GM18498 (cell line): Measurements from ENCODE around the gene DIPK1C.
"Not testable (repeated sequence)": the region's sequence is repeated elsewhere in the genome, so short reads cannot be mapped to it uniquely, and the experiment has no call there.

Experiments used
- ATAC-seq: cut with Tn5 transposase; IDR thresholded peaks from one replicate; pipeline ENCODE4 v1.9.1; 2021; ENCODE audit warnings: mild to moderate bottlenecking, moderate library complexity; ENCODE audit not compliant: unreplicated experiment

DIPK1C gene

DNA sequence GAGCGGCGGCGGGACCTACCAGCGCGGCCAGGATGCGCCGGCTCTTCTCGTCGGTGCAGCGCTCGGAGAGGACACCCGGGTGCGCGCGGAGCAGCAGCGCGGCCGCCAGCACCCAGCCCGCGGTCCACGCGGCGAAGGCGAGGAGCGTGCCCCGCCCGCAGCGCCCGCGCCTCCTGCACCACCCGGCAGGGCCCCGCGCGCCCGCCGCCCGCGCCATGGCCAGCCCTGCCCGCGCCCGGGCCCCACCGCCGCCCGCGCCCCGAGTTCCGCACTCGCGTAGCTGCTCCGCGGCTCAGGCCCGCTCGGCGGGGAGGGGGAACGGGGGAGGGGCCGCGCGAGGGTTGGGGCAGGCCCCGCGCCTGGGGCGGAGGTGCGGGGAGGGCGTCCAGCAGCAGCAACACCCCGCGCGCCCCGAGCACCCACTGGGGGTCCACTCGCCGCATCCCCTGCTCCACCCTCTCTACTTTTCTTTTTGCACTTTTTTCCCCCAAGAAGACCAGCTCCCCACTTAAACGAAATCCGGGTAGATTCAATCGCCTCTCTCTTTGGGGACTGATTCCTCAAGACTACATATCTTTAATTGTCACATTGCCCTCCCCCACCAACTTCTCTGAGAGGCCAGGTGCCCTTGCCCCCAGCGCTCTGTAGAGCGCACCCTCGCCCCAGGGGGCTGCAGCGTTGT, at the start of gene DIPK1C:
Gene DIPK1C (minus strand): TSS at position 266 of the 682 bp plus-strand sequence. CDS start 49 bp downstream, at position 217.
- ATAC-seq, result no peak

DNA sequence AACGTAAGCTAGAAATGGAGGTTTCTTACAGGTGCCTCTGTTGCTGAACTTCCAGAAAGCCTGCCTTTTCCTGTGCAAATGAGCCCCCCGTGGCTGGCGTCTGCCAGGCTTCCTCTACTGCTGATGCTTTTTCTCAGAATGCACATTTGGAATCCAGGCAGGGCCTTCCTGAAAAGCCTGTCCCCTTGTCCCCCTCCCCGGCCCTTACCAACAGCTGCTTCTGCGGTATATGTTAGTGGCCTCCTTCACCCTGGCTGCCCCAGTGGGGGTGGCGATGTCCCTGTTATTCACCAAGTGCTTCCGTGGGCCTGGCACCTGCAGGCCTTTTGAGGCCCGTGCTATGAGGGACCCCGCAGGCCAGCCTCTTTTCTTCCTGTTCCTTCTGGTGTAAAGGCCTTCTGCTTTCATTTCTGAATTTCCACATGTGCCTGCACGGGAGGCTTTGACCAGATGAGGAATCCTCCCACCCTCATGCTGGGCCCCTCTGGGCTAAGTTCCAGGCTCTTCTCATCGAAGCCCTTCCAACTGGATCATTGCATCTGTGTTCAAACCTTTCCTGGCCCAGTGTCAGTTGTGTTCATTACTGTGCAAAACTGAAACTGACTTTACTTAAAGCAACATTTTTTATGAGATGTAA, 49.5 kb upstream of the DIPK1C start:
- ATAC-seq, result no peak

DNA sequence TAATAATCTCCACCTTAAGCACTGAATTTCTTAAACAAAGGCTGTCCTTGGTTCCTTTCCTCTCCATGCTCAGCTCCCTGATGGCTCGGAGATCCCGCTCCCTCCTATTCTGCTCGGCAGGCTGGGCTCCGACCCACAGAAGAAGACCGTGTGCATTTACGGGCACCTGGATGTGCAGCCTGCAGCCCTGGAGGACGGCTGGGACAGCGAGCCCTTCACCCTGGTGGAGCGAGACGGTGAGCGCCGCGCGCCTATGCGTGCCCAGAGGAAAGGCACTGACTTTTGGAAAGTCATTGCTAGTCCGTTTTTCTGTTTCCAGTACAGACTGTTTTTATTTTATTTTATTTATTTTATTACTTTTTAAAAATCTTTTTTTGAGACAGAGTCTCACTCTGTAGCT, 48.7 kb upstream of the DIPK1C start:
- no peak for ATAC-seq

DNA sequence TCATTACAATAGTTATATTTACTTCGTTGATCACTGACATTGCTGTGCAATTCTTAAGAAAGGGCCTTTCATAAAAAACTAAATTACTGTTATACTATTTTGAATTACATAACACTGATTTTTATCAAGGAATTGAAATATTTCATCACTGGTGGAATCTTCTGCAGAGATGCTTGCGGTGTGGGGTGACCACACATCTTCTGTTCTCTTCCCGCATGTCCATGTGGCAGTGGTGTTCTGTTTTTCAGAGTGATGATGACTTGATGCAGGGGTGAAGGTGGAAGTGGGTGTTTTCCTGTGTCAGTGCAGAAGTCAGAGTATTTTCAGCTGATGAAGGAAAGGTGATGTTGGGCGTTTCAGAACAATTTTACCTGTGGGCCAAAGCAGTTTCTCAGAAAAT, 46.0 kb upstream of the DIPK1C start:
- no peak for ATAC-seq

DNA sequence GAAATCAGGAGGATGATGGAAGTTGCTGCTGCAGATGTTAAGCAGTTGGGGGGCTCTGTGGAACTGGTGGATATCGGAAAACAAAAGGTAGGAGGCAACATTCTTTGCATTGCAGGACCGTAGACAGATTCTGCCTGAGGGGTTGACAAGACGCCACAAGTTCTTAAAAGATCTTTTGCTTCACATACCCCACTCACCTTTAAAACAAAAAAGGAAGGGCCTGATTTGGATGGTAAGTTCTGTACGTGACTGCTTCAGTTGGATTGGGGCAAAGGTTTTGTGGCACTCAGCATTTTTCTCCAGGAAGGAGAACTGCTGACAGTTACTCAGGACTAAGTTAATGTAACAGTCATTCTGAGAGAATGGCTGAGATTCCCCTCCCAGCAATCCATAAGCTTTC, 44.3 kb upstream of the DIPK1C start:
- ATAC-seq, result no peak

DNA sequence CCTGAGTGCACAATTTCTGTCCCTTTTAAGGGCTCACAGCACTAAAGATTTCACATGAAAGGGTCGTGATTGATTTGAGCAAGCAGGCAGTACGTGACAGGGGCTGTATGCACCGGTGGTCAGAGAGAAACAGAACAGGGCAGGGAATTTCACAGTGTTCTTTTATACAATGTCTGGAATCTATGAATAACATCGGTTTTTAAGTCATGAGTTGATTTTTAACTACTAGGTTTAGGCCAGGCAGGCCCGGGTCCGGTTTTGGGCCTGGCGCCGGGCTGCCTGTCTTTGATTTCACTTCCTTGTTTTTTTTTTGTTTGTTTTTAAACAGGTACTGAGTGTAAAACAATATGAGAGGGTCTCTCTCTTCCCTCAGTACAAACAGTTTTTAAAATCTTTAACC, 43.7 kb upstream of the DIPK1C start:
- not testable (repeated sequence) for ATAC-seq

DNA sequence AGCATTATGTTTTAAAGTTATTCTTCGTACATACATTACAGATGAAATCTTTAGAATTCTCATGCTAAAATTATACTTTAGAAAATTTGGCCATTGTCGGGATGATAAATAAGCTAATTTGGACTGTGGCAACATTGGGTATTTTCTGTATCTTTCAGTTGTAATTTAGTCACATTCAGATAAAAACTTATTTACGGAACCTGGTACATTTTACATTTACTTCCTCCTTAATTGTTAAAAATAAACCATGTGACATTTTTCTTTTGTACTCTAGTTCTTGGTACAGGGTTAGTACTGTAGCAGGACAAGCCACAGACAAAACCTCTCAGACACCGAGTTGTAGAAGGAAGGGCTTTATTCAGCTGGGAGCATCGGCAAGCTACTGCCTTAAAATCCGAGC, 43.3 kb upstream of the DIPK1C start:
- ATAC-seq, result no peak

DNA sequence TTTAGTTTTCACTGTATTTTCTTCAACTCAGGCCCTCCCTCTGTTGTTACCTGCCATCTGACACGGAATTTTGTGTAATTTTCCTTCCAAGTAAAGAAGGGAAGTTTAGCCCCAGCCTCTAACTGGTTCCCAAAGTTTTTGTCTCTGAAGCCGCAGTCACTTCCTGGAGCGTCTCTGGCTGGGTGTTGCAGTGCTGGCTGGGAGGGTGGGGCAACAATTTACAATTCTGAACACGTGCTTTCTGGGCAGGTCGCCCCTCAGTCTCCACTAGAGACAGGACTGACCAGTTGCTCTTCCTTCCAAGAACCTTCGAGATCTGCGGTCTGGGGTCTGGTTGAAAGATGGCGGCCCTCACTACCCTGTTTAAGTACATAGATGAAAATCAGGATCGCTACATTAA, 42.5 kb upstream of the DIPK1C start:
- ATAC-seq, result peak; percentile 49

DNA sequence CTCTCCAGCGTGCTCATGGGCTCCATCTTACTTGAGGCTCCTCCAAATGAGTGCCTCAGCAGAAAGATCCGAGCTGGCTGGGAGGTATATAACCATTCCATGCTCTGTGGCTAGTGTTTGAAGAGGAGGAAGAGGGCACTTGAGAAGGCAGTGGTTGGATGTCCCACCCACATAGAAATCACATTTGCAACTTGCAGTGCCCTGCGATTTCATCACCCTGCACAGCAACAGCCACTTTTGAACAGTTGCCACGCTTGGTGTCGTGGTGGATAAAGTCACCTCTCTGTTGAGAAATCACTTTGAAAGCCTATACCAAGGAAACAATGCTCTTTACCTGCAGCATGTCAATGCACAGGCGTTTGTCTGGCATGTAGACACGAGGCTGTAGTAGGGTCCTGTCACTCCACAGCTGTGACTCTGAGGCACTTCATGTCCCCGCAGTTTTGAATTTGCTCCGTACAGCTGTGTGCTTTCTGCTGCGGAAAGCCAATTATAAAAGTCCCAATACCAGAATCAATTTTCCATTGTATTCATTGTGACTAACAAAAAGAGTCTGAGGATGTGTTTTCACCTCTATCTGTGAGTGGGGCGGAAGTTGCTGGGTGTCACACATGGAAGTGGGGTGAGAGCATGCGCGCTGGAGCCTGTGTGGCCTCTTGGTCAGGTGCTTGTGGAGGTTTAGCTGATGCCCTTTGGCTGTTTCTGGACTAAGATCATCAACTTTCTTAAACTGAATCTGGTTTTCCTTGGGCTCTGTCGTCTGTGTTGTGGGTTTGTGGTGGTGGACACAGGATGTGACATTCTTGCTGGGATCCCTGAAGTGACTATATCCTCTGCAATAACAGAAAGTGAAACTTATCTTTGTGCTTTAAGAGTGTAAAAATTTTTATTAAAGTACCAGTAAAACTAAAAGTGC, 41.9 kb upstream of the DIPK1C start:
- peak; percentile 31 for ATAC-seq

DNA sequence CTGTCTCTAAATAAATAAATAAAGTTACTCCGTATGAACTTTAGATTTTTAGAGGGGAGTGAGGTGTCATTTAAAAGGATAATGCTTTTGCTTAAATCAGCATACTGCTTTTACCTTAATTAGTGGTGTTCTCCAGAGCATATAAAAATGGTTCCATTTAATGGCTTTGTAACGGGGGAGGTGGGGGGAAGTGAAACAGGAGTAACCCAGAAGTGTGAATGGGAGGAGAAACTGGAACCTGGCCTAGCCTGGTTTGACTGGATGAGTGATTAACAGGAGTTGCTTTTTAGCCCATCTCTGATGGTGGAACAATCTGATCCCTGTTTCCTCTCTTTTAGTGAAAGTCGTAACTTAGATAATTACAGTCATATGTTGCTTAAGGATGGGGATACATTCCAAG, 40.7 kb upstream of the DIPK1C start:
- ATAC-seq, result no peak

DNA sequence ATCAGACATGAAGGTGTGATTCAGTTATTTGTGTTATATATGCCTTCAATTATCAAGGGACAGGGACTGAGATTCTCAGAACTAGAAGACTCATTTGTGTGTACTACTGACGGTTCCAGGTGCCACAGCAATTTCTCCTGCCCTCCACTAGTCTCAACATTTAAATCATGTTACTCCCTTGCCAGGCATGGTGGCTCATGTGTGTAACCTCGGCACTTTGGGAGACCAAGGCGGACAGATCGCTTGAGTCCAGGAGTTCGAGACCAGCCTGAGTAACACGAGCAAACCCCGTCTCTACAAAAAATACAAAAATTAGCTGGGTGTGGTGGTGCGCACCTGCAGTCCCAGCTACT, 40.2 kb upstream of the DIPK1C start:
- ATAC-seq, result no peak

DNA sequence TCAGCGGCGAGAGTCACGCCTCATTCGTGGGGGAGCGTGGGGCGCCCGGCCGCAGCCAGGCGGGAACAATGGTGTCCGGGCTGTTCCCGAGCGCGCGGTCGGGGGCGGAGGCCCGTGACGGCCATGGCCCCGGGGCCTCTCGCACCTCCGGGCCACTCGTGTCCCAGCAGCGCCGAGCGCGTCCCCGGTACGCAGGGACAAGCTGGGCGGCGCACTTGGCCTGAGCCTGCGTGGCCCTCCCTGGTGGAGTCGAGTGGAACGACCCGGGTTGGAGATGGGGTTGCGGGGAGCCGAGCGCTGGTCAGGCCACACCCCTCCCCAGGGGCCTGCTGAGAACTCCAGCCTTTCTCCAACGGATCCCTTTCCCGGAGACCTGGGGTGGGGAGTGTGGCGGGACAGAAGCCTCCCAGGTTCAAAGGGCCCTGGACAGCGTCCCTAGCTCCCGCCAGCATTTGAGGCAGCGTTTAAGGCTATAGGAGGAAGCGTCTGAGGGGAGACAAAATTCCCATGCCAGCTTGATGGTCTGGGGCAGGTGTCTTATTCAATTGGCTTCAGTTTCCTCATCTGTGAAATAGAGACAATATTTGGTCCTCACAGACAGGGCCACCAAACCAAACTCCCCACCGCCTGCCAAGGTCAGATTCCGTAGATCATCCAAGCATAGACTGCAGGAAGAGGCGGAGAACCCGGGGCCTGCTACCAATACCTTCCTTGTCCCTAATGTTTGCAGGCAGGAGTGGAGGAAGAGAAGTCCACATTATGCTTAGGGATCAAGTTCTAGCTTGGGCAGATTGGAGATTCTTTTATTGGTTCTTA, 39.6 kb upstream of the DIPK1C start:
- ATAC-seq, result peak; percentile 34

DNA sequence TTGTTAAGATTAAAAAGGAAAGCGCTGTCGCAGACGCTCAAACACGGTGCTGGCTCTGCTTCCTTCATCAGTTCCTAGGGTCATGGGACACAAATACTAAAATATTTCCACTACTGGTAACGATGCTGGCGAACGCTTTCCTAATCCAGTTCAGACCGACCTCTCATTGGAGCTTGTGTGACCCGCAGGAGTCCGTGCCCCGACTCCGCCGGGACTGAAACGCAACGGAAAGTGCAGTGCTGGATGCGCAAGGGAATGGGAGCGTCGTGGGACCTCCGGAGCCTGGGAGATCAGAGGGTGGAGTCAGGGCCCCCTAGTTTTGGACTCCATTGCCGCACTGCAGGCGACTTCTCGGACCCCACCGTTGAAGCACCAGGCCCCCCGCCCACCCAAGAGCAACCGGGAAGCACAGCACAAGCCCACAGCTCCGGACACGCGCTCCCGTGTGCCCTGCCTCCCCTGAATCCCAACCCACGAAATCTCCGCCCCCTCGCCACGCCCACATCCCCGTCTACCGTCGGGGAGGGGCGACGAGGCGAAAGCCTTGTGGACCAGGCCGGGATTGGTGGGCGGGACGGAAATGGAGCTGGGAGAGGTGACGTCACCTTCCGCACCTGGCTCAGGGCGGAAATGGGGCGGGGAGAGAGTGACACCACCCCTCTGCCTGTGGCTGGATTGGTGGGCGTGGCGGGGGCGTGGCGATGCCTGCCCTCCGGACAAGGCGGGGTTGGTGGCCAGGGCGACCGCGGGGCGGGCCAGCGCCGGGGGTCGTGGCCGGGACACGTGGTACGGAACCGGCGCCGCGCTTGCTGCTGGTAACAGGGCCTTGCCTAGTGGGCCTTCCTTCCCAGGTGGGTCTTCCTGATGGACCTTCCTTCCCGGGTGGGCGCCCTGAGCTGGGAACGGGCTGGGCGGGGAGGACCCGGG, 38.7 kb upstream of the DIPK1C start, which contains the start of gene CNDP2:
Gene CNDP2 (plus strand): TSS at position 783 of the 927 bp plus-strand sequence. CDS start 3,611 bp downstream, outside the sequence.
- peak; percentile 81 for ATAC-seq

DNA sequence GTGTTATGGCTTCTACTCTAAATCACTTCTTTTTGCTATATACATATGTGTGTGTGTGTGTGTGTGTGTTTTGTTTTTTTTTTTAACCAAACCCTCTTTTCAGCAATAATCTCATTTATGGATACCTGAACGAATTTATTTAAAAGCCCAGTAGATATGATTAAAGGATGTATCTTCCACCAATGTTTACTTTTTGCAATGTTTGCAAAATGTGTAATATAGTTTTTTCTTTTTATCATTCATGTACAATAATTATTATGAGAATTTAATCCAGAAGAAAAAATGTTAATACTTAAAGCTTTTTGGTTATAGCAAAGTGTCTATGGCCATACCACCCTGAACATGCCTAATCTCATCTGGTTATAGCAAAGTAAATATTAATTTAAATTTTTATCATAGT, 37.4 kb upstream of the DIPK1C start:
- no peak for ATAC-seq

DNA sequence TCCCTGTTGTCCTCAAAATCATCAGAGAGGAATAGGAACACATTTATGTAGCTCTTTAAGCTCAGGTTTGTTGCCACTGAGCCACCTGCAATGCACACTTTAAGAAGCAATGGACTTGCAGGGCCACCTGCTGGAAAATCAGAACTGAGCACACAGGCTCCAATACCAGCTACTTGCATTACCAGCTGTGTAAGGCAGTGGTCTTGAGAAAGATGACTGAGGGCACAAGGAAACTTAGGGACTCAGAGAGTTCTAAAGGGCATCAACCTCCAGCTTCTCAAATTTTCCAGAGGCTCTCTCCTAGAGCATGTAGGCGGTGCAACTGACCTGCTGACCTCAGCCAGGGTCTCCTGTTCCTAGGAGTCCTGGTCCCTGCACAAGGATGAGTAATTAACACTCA, 36.6 kb upstream of the DIPK1C start:
- no peak for ATAC-seq

DNA sequence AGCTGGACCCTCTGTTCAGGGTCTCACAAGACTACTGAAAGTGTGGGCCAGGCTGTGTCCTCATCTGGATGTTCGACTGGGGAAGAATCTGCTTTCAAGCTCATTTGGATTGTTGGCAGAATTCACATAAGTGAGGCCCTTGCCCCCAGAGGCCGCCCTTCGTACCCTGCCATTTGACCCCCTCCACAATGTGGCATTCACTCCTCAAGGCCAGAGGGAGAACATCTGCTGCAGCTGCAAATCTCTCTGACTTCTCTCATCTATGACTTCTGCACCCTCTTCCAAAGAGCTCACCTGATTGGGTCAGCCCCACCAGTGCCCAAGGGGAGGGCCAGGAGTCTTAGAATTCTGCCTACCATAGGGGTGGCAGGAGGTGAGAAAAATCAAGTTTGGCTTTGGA, 35.2 kb upstream of the DIPK1C start:
- ATAC-seq, result no peak

DNA sequence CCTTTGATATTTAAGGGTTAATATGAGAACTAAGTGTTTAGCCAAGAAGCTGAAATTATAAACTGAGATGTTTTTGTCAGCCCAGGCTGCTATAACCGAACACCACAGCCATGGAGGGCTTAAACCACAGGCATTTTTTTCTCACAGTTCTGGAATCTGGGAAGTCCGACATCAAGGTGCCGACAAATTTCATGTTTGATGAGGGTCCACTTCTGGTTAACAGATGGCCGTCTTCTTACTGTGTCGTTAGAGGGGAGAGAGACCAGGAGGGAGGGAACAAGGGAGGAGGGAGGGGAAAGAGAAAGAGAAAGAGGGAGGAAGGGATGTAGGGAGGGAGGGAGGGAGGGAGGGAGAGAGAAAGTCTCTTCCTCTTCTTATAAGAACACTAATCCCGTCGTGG, 32.6 kb upstream of the DIPK1C start:
- no peak for ATAC-seq

DNA sequence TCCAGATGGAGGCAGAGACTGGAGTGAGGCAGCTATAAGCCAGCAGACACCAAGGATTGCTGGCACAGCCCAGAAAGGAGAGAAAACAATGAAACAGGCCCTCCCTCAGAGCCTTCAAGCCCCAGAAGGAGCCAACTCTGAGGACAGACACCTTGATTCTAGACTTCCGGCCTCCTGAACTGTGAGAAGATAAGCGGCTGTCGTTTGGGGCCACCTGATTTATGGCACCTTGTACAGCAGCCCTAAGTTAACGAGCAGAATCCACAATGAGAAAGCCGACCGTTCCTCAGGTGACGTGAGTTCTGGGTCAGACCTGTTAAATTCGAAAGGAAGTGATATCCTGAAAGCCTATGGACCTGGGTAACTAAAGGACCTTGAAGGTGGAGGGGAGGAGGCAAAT, 31.8 kb upstream of the DIPK1C start:
- no peak for ATAC-seq

DNA sequence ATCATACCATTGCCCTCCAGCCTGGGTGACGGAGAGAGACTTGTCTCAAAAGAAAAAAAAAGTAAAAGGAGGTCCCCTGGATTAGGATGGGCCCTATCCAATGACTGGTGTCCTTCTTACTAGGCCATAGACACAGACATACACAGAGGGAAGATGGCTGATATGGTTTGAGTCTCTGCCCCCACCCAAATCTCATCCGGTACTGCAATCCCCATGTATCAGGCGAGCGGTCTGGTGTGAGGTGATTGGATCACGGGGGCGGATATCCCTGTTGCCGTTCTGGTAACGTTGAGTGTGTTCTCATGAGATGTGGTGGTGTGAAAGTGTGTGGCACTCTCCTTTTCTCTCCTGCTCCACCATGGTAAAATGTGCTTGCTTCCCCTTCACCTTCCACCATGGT, 31.2 kb upstream of the DIPK1C start:
- no peak for ATAC-seq
